Measurements from ENCODE around the gene MSH3. TPM values are rescaled to one million over a fixed set of nuclear protein-coding genes. Genes with fewer than 3 reads are reported as not detected.

The MSH3 gene
- 13.1 TPM for polyA plus RNA-seq (2012; ENCODE audit: insufficient read depth, insufficient read length)

- DNase-seq (ENCODE audit: low read depth, low spot score): peak; percentile 96
- H3K4me3 ChIP-seq (ENCODE audit: low read length): peak within 1 kb of the TSS; percentile 87
Observed at GRCh38 chr5:80654391-80655230, at the start of gene MSH3, which contains the start of gene DHFR. TSS of gene MSH3 (plus strand) at chr5:80654652. CDS start at chr5:80654728, 76 bp downstream. TSS of gene DHFR (minus strand) at chr5:80654983. CDS start at chr5:80654489, 494 bp downstream.

- DNase-seq (ENCODE audit: low read depth, low spot score): no peak
- H3K4me3 ChIP-seq (ENCODE audit: low read length): no peak overlapping the region
Observed at GRCh38 chr5:80607343-80607742, 47.1 kb upstream of the MSH3 start.

GRCh38 chr5:80607832-80608231 lies 46.6 kb upstream of the MSH3 start:
- no peak for DNase-seq (ENCODE audit: low read depth, low spot score)

GRCh38 chr5:80608731-80609130 lies 45.7 kb upstream of the MSH3 start:
- no peak overlapping the region for H3K4me3 ChIP-seq (ENCODE audit: low read length)
- DNase-seq (ENCODE audit: low read depth, low spot score): no peak

More at GRCh38 chr5:80607832-80608231, 46.6 kb upstream of the MSH3 start:
- no peak overlapping the region for H3K4me3 ChIP-seq (ENCODE audit: low read length)

- no peak for DNase-seq (ENCODE audit: low read depth, low spot score)
Observed at GRCh38 chr5:80609692-80610091, 44.8 kb upstream of the MSH3 start.

GRCh38 chr5:80615266-80615914 lies 39.1 kb upstream of the MSH3 start:
- DNase-seq (ENCODE audit: low read depth, low spot score): no peak
- no peak overlapping the region for H3K4me3 ChIP-seq (ENCODE audit: low read length)

More at GRCh38 chr5:80609692-80610091, 44.8 kb upstream of the MSH3 start:
- H3K4me3 ChIP-seq (ENCODE audit: low read length): no peak overlapping the region

- H3K4me3 ChIP-seq (ENCODE audit: low read length): no peak overlapping the region
- DNase-seq (ENCODE audit: low read depth, low spot score): no peak
Observed at GRCh38 chr5:80618438-80618837, 36.0 kb upstream of the MSH3 start.

GRCh38 chr5:80619086-80619485 lies 35.4 kb upstream of the MSH3 start:
- H3K4me3 ChIP-seq (ENCODE audit: low read length): no peak overlapping the region
- DNase-seq (ENCODE audit: low read depth, low spot score): no peak

GRCh38 chr5:80620211-80620610 lies 34.2 kb upstream of the MSH3 start:
- no peak overlapping the region for H3K4me3 ChIP-seq (ENCODE audit: low read length)

GRCh38 chr5:80622756-80623155 lies 31.7 kb upstream of the MSH3 start:
- no peak for DNase-seq (ENCODE audit: low read depth, low spot score)
- no peak overlapping the region for H3K4me3 ChIP-seq (ENCODE audit: low read length)

More at GRCh38 chr5:80620211-80620610, 34.2 kb upstream of the MSH3 start:
- no peak for DNase-seq (ENCODE audit: low read depth, low spot score)

- H3K4me3 ChIP-seq (ENCODE audit: low read length): no peak overlapping the region
- DNase-seq (ENCODE audit: low read depth, low spot score): no peak
Observed at GRCh38 chr5:80623999-80624398, 30.5 kb upstream of the MSH3 start.

- no peak overlapping the region for H3K4me3 ChIP-seq (ENCODE audit: low read length)
- DNase-seq (ENCODE audit: low read depth, low spot score): no peak
Observed at GRCh38 chr5:80625230-80625629, 29.2 kb upstream of the MSH3 start.

GRCh38 chr5:80629281-80629680 lies 25.2 kb upstream of the MSH3 start:
- no peak overlapping the region for H3K4me3 ChIP-seq (ENCODE audit: low read length)
- no peak for DNase-seq (ENCODE audit: low read depth, low spot score)

- H3K4me3 ChIP-seq (ENCODE audit: low read length): no peak overlapping the region
- DNase-seq (ENCODE audit: low read depth, low spot score): no peak
Observed at GRCh38 chr5:80631278-80632259, 22.9 kb upstream of the MSH3 start.

- DNase-seq (ENCODE audit: low read depth, low spot score): no peak
- no peak overlapping the region for H3K4me3 ChIP-seq (ENCODE audit: low read length)
Observed at GRCh38 chr5:80632700-80633099, 21.8 kb upstream of the MSH3 start.

- no peak for DNase-seq (ENCODE audit: low read depth, low spot score)
Observed at GRCh38 chr5:80634193-80634592, 20.3 kb upstream of the MSH3 start.

GRCh38 chr5:80641353-80641752 lies 13.1 kb upstream of the MSH3 start:
- no peak for DNase-seq (ENCODE audit: low read depth, low spot score)
- no peak overlapping the region for H3K4me3 ChIP-seq (ENCODE audit: low read length)

More at GRCh38 chr5:80634193-80634592, 20.3 kb upstream of the MSH3 start:
- H3K4me3 ChIP-seq (ENCODE audit: low read length): no peak overlapping the region

GRCh38 chr5:80644900-80645299 lies 9.6 kb upstream of the MSH3 start:
- no peak for DNase-seq (ENCODE audit: low read depth, low spot score)
- no peak overlapping the region for H3K4me3 ChIP-seq (ENCODE audit: low read length)

- DNase-seq (ENCODE audit: low read depth, low spot score): no peak
- H3K4me3 ChIP-seq (ENCODE audit: low read length): no peak overlapping the region
Observed at GRCh38 chr5:80646926-80647325, 7.5 kb upstream of the MSH3 start.
